SK-N-SH treated with all-trans-retinoic acid at 6 μM for 48 hours (cell line): ENCODE data around the gene SPATA31D1.

Source experiments
- PATZ1 ChIP-seq: fragments of 250-450 bp; sonication (Bioruptor Pico); IDR thresholded peaks from 2 replicates; pipeline ENCODE4 v1.8.0; 2020; ENCODE audit warnings: mild to moderate bottlenecking, moderate library complexity, borderline replicate concordance
- PPARA ChIP-seq: fragments of 250-450 bp; sonication (Bioruptor Pico); IDR thresholded peaks from 2 replicates; pipeline ENCODE4 v1.5.0; 2020; ENCODE audit warnings: mild to moderate bottlenecking, borderline replicate concordance
- ZNF565 ChIP-seq: fragments of 450-650 bp; formaldehyde crosslinking; conservative IDR thresholded peaks from 2 replicates; pipeline ENCODE4 v1.5.0; 2020; ENCODE audit warnings: low read depth, mild to moderate bottlenecking, moderate library complexity

GRCh38 chr9:82020331-82020730, 31.8 kb downstream of the SPATA31D1 start:
- TF ChIP-seq PPARA (CRISPR knock-in tag) (no peak), ZNF565 (no peak), PATZ1 (CRISPR knock-in tag) (no peak)
